HepG2 (cell line): ENCODE data around the gene VPS18. TPM values are rescaled to one million over a fixed set of nuclear protein-coding genes. Genes with fewer than 3 reads are reported as not detected.

Experiments used
- ELF3 ChIP-seq: IDR thresholded peaks from 2 replicates; pipeline ENCODE4 v1.6.1; 2016; ENCODE audit warnings: missing genetic modification reagents, missing compliant biosample characterization
- ETV5 ChIP-seq: IDR thresholded peaks from 2 replicates; pipeline ENCODE4 v1.6.1; 2018; ENCODE audit warnings: missing biosample characterization, missing genetic modification reagents, inconsistent platforms, borderline replicate concordance
- HDAC2 ChIP-seq: sonication (generic); formaldehyde crosslinking; IDR thresholded peaks from 2 replicates; pipeline ENCODE4 v1.4.0; 2020; ENCODE audit warnings: missing genetic modification reagents
- HOXA3 ChIP-seq: sonication (generic); formaldehyde crosslinking; IDR thresholded peaks from 2 replicates; pipeline ENCODE4 v1.5.0; 2020; ENCODE audit warnings: missing genetic modification reagents
- MIER2 ChIP-seq: IDR thresholded peaks from 2 replicates; pipeline ENCODE4 v1.6.1; 2016; ENCODE audit warnings: missing biosample characterization, missing genetic modification reagents
- STAT5B ChIP-seq: sonication (generic); formaldehyde crosslinking; IDR thresholded peaks from 2 replicates; pipeline ENCODE4 v1.4.0; 2020; ENCODE audit warnings: missing genetic modification reagents
- ZMAT3 ChIP-seq: sonication (generic); formaldehyde crosslinking; conservative IDR thresholded peaks from 2 replicates; pipeline ENCODE4 v1.7.0; 2021; ENCODE audit warnings: missing genetic modification reagents
- ZNF766 ChIP-seq: sonication (generic); formaldehyde crosslinking; IDR thresholded peaks from 2 replicates; pipeline ENCODE4 v1.5.0; 2020; ENCODE audit warnings: missing genetic modification reagents, borderline replicate concordance
- ZSCAN20 ChIP-seq: sonication (generic); formaldehyde crosslinking; IDR thresholded peaks from 2 replicates; pipeline ENCODE4 v1.4.0; 2020; ENCODE audit warnings: missing genetic modification reagents, mild to moderate bottlenecking, borderline replicate concordance
- polyA plus RNA-seq, 8 experiments: library from polyadenylated mRNA; depleted of rRNA in 3 of 8; stranded (reverse) in 7 of 8; unstranded in 1 of 8; fragments of >200 nt; fragmentation: Illumina TruSeq in 4 of 8; extraction: Trizol in 4 of 8; gene quantifications; 2 replicates each; pipeline versions ENCODE4 v1.2.1 to v1.2.3, GENCODE V29; 2011 to 2016; ENCODE audit warnings: low read depth in 4 of 8, missing spikeins in 1 of 8, mixed read lengths in 1 of 8; ENCODE audit not compliant: insufficient read depth in 1 of 8
- total RNA-seq, 5 experiments: library from RNA; depleted of rRNA; stranded (reverse); fragments of >200 nt; fragmentation: Illumina TruSeq; extraction: Trizol; gene quantifications; 2 replicates each; pipeline ENCODE4 v1.2.3, GENCODE V29; 2016; ENCODE audit warnings: low read depth in 1 of 5
- TF ChIP-seq, protein P1 (sequence below): sonication (generic); formaldehyde crosslinking; IDR thresholded peaks from 2 replicates; pipeline ENCODE4 v1.9.0; 2021; ENCODE audit warnings: mild to moderate bottlenecking, missing genetic modification reagents
- TF ChIP-seq, protein P2 (sequence below): IDR thresholded peaks from 2 replicates; pipeline ENCODE4 v1.6.1; 2012; ENCODE audit warnings: inconsistent platforms
- TF ChIP-seq, protein P3 (sequence below): IDR thresholded peaks from 2 replicates; pipeline ENCODE4 v1.6.1; 2016; ENCODE audit warnings: mild to moderate bottlenecking
- TF ChIP-seq, protein P4 (sequence below), 2 experiments: IDR thresholded peaks; 2 replicates each; pipeline ENCODE4 v1.6.1; 2011 to 2012; ENCODE audit warnings: low read length in 2 of 2, borderline replicate concordance in 1 of 2, low read depth in 1 of 2, mild to moderate bottlenecking in 1 of 2, moderate library complexity in 1 of 2

VPS18 gene
- total and polyA plus RNA-seq, 2 of the 13 experiments (the other 11 are each of a cell fraction or from before 2014, with no cell fraction given) = 5.8 to 17.0 TPM

DNA sequence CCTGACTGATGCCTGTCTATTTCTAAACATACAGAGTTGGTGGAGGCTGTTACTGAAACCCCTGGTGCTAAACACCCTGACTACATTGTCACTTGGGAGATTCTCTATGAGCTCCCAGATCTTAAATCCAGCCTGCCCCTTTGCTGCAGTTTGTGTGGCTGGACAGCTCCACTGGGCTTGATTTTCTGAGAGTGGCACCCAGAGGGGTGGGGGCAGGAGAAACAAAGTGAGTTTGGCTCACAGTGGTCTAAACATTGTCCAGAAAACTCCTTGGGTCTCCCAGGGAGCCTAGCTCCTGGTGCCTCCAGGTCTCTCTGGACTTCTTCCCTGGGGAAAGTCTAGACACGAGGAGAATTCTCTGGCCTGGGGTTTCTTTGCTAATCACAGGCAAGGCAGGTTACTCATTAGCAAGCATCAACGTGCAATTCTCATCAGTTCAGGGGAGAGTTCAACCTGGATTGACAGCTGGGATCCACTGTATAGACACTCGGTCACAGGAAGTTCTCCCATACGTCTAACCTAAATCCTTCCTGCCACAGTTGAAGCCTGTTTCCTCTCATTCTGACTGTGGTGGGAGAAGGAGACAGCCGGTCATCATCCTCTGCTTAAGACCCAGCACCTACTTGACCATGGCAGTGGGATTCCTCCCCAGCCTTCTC is 27.8 kb downstream of the VPS18 start (continued):
- TF ChIP-seq, protein P1, sequence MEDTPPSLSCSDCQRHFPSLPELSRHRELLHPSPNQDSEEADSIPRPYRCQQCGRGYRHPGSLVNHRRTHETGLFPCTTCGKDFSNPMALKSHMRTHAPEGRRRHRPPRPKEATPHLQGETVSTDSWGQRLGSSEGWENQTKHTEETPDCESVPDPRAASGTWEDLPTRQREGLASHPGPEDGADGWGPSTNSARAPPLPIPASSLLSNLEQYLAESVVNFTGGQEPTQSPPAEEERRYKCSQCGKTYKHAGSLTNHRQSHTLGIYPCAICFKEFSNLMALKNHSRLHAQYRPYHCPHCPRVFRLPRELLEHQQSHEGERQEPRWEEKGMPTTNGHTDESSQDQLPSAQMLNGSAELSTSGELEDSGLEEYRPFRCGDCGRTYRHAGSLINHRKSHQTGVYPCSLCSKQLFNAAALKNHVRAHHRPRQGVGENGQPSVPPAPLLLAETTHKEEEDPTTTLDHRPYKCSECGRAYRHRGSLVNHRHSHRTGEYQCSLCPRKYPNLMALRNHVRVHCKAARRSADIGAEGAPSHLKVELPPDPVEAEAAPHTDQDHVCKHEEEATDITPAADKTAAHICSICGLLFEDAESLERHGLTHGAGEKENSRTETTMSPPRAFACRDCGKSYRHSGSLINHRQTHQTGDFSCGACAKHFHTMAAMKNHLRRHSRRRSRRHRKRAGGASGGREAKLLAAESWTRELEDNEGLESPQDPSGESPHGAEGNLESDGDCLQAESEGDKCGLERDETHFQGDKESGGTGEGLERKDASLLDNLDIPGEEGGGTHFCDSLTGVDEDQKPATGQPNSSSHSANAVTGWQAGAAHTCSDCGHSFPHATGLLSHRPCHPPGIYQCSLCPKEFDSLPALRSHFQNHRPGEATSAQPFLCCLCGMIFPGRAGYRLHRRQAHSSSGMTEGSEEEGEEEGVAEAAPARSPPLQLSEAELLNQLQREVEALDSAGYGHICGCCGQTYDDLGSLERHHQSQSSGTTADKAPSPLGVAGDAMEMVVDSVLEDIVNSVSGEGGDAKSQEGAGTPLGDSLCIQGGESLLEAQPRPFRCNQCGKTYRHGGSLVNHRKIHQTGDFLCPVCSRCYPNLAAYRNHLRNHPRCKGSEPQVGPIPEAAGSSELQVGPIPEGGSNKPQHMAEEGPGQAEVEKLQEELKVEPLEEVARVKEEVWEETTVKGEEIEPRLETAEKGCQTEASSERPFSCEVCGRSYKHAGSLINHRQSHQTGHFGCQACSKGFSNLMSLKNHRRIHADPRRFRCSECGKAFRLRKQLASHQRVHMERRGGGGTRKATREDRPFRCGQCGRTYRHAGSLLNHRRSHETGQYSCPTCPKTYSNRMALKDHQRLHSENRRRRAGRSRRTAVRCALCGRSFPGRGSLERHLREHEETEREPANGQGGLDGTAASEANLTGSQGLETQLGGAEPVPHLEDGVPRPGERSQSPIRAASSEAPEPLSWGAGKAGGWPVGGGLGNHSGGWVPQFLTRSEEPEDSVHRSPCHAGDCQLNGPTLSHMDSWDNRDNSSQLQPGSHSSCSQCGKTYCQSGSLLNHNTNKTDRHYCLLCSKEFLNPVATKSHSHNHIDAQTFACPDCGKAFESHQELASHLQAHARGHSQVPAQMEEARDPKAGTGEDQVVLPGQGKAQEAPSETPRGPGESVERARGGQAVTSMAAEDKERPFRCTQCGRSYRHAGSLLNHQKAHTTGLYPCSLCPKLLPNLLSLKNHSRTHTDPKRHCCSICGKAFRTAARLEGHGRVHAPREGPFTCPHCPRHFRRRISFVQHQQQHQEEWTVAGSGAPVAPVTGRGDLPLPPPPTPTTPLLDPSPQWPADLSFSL (CRISPR knock-in tag) = no peak
- no peak for TF ChIP-seq HOXA3
- no peak for TF ChIP-seq ZNF766
- TF ChIP-seq ZMAT3 (CRISPR knock-in tag) = 0 out of 2 replicates have a peak, but pooled peaks have one; percentile 38
- TF ChIP-seq HDAC2 (CRISPR knock-in tag) = 0 out of 2 replicates have a peak, but pooled peaks have one; percentile 35
- peak; percentile 58; the same call in 1 of the 2 replicates for TF ChIP-seq MIER2 (CRISPR knock-in tag)
- TF ChIP-seq, protein P2, sequence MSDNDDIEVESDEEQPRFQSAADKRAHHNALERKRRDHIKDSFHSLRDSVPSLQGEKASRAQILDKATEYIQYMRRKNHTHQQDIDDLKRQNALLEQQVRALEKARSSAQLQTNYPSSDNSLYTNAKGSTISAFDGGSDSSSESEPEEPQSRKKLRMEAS = peak; percentile 49
- TF ChIP-seq, protein P3, sequence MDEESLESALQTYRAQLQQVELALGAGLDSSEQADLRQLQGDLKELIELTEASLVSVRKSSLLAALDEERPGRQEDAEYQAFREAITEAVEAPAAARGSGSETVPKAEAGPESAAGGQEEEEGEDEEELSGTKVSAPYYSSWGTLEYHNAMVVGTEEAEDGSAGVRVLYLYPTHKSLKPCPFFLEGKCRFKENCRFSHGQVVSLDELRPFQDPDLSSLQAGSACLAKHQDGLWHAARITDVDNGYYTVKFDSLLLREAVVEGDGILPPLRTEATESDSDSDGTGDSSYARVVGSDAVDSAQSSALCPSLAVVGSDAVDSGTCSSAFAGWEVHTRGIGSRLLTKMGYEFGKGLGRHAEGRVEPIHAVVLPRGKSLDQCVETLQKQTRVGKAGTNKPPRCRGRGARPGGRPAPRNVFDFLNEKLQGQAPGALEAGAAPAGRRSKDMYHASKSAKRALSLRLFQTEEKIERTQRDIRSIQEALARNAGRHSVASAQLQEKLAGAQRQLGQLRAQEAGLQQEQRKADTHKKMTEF = 0 out of 2 replicates have a peak, but pooled peaks have one; percentile 36
- peak; percentile 95 for TF ChIP-seq ZSCAN20
- TF ChIP-seq STAT5B (CRISPR knock-in tag) = no peak
- TF ChIP-seq, protein P4, sequence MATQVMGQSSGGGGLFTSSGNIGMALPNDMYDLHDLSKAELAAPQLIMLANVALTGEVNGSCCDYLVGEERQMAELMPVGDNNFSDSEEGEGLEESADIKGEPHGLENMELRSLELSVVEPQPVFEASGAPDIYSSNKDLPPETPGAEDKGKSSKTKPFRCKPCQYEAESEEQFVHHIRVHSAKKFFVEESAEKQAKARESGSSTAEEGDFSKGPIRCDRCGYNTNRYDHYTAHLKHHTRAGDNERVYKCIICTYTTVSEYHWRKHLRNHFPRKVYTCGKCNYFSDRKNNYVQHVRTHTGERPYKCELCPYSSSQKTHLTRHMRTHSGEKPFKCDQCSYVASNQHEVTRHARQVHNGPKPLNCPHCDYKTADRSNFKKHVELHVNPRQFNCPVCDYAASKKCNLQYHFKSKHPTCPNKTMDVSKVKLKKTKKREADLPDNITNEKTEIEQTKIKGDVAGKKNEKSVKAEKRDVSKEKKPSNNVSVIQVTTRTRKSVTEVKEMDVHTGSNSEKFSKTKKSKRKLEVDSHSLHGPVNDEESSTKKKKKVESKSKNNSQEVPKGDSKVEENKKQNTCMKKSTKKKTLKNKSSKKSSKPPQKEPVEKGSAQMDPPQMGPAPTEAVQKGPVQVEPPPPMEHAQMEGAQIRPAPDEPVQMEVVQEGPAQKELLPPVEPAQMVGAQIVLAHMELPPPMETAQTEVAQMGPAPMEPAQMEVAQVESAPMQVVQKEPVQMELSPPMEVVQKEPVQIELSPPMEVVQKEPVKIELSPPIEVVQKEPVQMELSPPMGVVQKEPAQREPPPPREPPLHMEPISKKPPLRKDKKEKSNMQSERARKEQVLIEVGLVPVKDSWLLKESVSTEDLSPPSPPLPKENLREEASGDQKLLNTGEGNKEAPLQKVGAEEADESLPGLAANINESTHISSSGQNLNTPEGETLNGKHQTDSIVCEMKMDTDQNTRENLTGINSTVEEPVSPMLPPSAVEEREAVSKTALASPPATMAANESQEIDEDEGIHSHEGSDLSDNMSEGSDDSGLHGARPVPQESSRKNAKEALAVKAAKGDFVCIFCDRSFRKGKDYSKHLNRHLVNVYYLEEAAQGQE (IDR thresholded peaks at IDR 0.05; ENCODE audit: borderline replicate concordance in 1 of 2, low read depth in 1 of 2, low read length in 2 of 2) = peak; percentile 8 to 83
- 0 out of 2 replicates have a peak, but pooled peaks have one; percentile 22 for TF ChIP-seq ELF3
- peak; percentile 18; the same call in 1 of the 2 replicates for TF ChIP-seq ETV5 (CRISPR knock-in tag)
